Chondrocyte (in vitro differentiated cells): ENCODE measurements around the gene AMY1A. TPM values are rescaled to one million over a fixed set of nuclear protein-coding genes. Genes with fewer than 3 reads are reported as not detected.
"Not testable (repeated sequence)": the region's sequence is repeated elsewhere in the genome, so short reads cannot be mapped to it uniquely, and the experiment has no call there.

Source experiments
- DNase-seq: peaks from one replicate; pipeline ENCODE4 v3.0.0; 2021; ENCODE audit warnings: mixed read lengths, low spot score
- H3K27ac Mint-ChIP-seq: one replicate; pipeline ENCODE4 v1.8.0; 2021; ENCODE audit warnings: mild to moderate bottlenecking, moderate library complexity, mixed read lengths; ENCODE audit not compliant: unreplicated experiment
- H3K27me3 Mint-ChIP-seq: 2 replicates; pipeline ENCODE4 v1.8.0; 2021; ENCODE audit warnings: low read depth, mixed read lengths
- H3K36me3 Mint-ChIP-seq: 2 replicates; pipeline ENCODE4 v1.8.0; 2021; ENCODE audit warnings: low read depth, mixed read lengths
- H3K4me1 Mint-ChIP-seq: 2 replicates; pipeline ENCODE4 v1.8.0; 2021; ENCODE audit warnings: low read depth, mild to moderate bottlenecking, mixed read lengths
- H3K4me3 Mint-ChIP-seq: one replicate; pipeline ENCODE4 v1.8.0; 2021; ENCODE audit warnings: mild to moderate bottlenecking, moderate library complexity, mixed read lengths; ENCODE audit not compliant: unreplicated experiment
- H3K9me3 Mint-ChIP-seq: 2 replicates; pipeline ENCODE4 v1.8.0; 2021; ENCODE audit warnings: low read depth, mixed read lengths
- CTCF ChIP-seq: fragments of 200-600 bp; sonication (generic); IDR thresholded peaks from 2 replicates; pipeline ENCODE4 v1.5.0; 2021; ENCODE audit warnings: antibody characterized with exemption, mild to moderate bottlenecking, moderate library complexity
- long read RNA-seq: library from polyadenylated mRNA; stranded (forward); transcript quantifications from one replicate; pipeline ENCODE4 v2.0.0, GENCODE V29; 2021
- total RNA-seq: library from RNA; stranded (reverse); gene quantifications from 3 replicates; pipeline ENCODE4 v1.2.1, GENCODE V29; 2021

AMY1A gene
- total RNA-seq, result not detected in 3 replicates
- long read RNA-seq, result 0 reads

- H3K4me1 Mint-ChIP-seq, H3K27me3 Mint-ChIP-seq, H3K9me3 Mint-ChIP-seq, DNase-seq, H3K4me3 Mint-ChIP-seq, H3K27ac Mint-ChIP-seq, H3K36me3 Mint-ChIP-seq: not testable (repeated sequence)
Measured at GRCh38 chr1:103655460-103655859, at the start of gene AMY1A. Gene AMY1A, plus strand, starts transcription at chr1:103655760. Its CDS starts 571 bp downstream, at chr1:103656331.

- no peak for TF ChIP-seq CTCF
- H3K27me3 Mint-ChIP-seq, result peaks cover 16% of the 10 kb centered on the region
- no peaks in the 10 kb centered on the region for H3K4me1 Mint-ChIP-seq
- no peaks in the 10 kb centered on the region for H3K36me3 Mint-ChIP-seq
- H3K27ac Mint-ChIP-seq, result no peak overlapping the region
- no peaks in the 10 kb centered on the region for H3K9me3 Mint-ChIP-seq
- H3K4me3 Mint-ChIP-seq, result no peak overlapping the region
- no peak for DNase-seq
Measured at GRCh38 chr1:103616362-103616761, 39.2 kb upstream of the AMY1A start.

GRCh38 chr1:103616994-103617477 is 38.5 kb upstream of the AMY1A start, which contains the start of gene AMY2A:
Gene AMY2A, plus strand, starts transcription at chr1:103617427. Its CDS starts 14 bp downstream, at chr1:103617441.
- not testable (repeated sequence) for H3K36me3 Mint-ChIP-seq, H3K4me3 Mint-ChIP-seq, H3K4me1 Mint-ChIP-seq, H3K9me3 Mint-ChIP-seq, DNase-seq, H3K27ac Mint-ChIP-seq
- H3K27me3 Mint-ChIP-seq, result peaks cover 11% of the 10 kb centered on the region

- not testable (repeated sequence) for H3K9me3 Mint-ChIP-seq, DNase-seq, H3K27me3 Mint-ChIP-seq, H3K4me1 Mint-ChIP-seq, H3K27ac Mint-ChIP-seq, H3K36me3 Mint-ChIP-seq, H3K4me3 Mint-ChIP-seq
Measured at GRCh38 chr1:103627436-103627835, 28.1 kb upstream of the AMY1A start.

- not testable (repeated sequence) for H3K27ac Mint-ChIP-seq, DNase-seq, H3K9me3 Mint-ChIP-seq, H3K4me3 Mint-ChIP-seq, H3K36me3 Mint-ChIP-seq, H3K4me1 Mint-ChIP-seq, H3K27me3 Mint-ChIP-seq
Measured at GRCh38 chr1:103641194-103641593, 14.4 kb upstream of the AMY1A start.

GRCh38 chr1:103643908-103644307 is 11.7 kb upstream of the AMY1A start:
- not testable (repeated sequence) for H3K4me3 Mint-ChIP-seq, DNase-seq, H3K4me1 Mint-ChIP-seq

GRCh38 chr1:103650305-103650704 is 5.3 kb upstream of the AMY1A start:
- not testable (repeated sequence) for H3K27me3 Mint-ChIP-seq, DNase-seq, H3K9me3 Mint-ChIP-seq, H3K4me1 Mint-ChIP-seq, H3K27ac Mint-ChIP-seq, H3K4me3 Mint-ChIP-seq, H3K36me3 Mint-ChIP-seq

More at GRCh38 chr1:103643908-103644307, 11.7 kb upstream of the AMY1A start:
- H3K9me3 Mint-ChIP-seq, H3K36me3 Mint-ChIP-seq, H3K27ac Mint-ChIP-seq, H3K27me3 Mint-ChIP-seq: not testable (repeated sequence)

- H3K4me1 Mint-ChIP-seq, H3K4me3 Mint-ChIP-seq, H3K36me3 Mint-ChIP-seq, DNase-seq, H3K9me3 Mint-ChIP-seq, H3K27ac Mint-ChIP-seq, H3K27me3 Mint-ChIP-seq: not testable (repeated sequence)
Measured at GRCh38 chr1:103650889-103651288, 4.7 kb upstream of the AMY1A start.

- not testable (repeated sequence) for H3K27me3 Mint-ChIP-seq, H3K4me1 Mint-ChIP-seq, H3K36me3 Mint-ChIP-seq, DNase-seq, H3K27ac Mint-ChIP-seq, H3K4me3 Mint-ChIP-seq, H3K9me3 Mint-ChIP-seq
Measured at GRCh38 chr1:103654133-103654532, 1.4 kb upstream of the AMY1A start.

- not testable (repeated sequence) for H3K4me1 Mint-ChIP-seq, H3K4me3 Mint-ChIP-seq, H3K27ac Mint-ChIP-seq, H3K9me3 Mint-ChIP-seq, DNase-seq, H3K36me3 Mint-ChIP-seq, H3K27me3 Mint-ChIP-seq
Measured at GRCh38 chr1:103676335-103676734, 20.8 kb downstream of the AMY1A start.

GRCh38 chr1:103696110-103696509 is 40.5 kb downstream of the AMY1A start, which contains the start of gene AMY1B:
Gene AMY1B, minus strand, starts transcription at chr1:103696210. Its CDS starts 571 bp downstream, at chr1:103695639.
- not testable (repeated sequence) for H3K27me3 Mint-ChIP-seq, DNase-seq, H3K36me3 Mint-ChIP-seq, H3K4me1 Mint-ChIP-seq, H3K9me3 Mint-ChIP-seq, H3K27ac Mint-ChIP-seq, H3K4me3 Mint-ChIP-seq

- not testable (repeated sequence) for H3K36me3 Mint-ChIP-seq, H3K4me3 Mint-ChIP-seq, H3K27me3 Mint-ChIP-seq, DNase-seq, H3K27ac Mint-ChIP-seq, H3K9me3 Mint-ChIP-seq, H3K4me1 Mint-ChIP-seq
Measured at GRCh38 chr1:103697430-103697829, 41.9 kb downstream of the AMY1A start.
